AG04450 (cell line): ENCODE results near the gene TMEM218. TPM values are rescaled to one million over a fixed set of nuclear protein-coding genes. Genes with fewer than 3 reads are reported as not detected.

ENCODE experiments used
- CTCF ChIA-PET: fragments of 300-600, 350-600 bp; formaldehyde crosslinking; extraction: SDS; loops from one replicate; lab custom pipeline; 2022; ENCODE audit warnings: antibody characterized with exemption, inconsistent platforms; lab: Charles Lee
- POLR2A ChIA-PET: fragments of 350-600 bp; formaldehyde crosslinking; extraction: SDS; loops from one replicate; lab custom pipeline; 2021; ENCODE audit warnings: antibody characterized with exemption, inconsistent platforms; lab: Yijun Ruan, JAX
- DNase-seq: peaks from one replicate; pipeline ENCODE4 v3.0.0-alpha.2; 2011; ENCODE audit warnings: low read depth, low spot score
- H3K27ac ChIP-seq: one replicate; pipeline ENCODE4 v1.5.1; 2012; ENCODE audit warnings: low read depth, low read length, control low read depth
- H3K27me3 ChIP-seq: one replicate; pipeline ENCODE4 v1.6.0; 2012; ENCODE audit warnings: low read length; ENCODE audit not compliant: control insufficient read depth, insufficient read depth
- H3K4me3 ChIP-seq: 2 replicates; pipeline ENCODE4 v1.5.1; 2011; ENCODE audit warnings: mild to moderate bottlenecking, low read depth, low read length, control low read depth
- H3K9me3 ChIP-seq: 2 replicates; pipeline ENCODE4 v1.5.1; 2012; ENCODE audit warnings: low read length; ENCODE audit not compliant: control insufficient read depth, insufficient read depth
- polyA plus RNA-seq: library from polyadenylated mRNA; depleted of rRNA; stranded (reverse); fragments of >200 nt; gene quantifications from 2 replicates; pipeline ENCODE4 v1.2.3, GENCODE V29; 2011
- TF ChIP-seq, protein P1 (sequence below): IDR thresholded peaks from 2 replicates; pipeline ENCODE4 v1.5.1; 2011; ENCODE audit warnings: low read depth, low read length, control low read depth, inconsistent platforms

TMEM218 gene
- polyA plus RNA-seq, 1 experiment: 29.9 TPM

DNA sequence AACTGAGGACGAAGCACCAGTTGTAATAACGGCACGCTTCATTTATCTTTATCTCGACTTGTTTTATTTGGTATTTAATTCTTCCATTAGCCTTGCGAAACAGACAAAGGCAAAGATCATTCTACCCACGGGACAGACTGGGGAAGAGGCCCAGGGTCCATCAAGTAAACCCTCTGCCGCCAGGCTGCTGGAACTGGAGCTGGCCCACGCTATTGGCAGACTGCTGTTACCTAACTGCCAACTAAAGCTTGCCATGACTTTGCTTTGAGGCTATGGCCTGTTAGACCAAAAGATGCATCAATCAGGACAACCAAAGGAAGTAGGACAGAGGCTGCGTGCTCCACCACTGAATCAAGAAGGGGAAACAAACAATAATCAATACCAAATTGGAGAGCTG lies 780 bp upstream of the TMEM218 start:
- Histone ChIP-seq H3K27ac (no peak overlapping the region), H3K4me3 (peak overlapping the region; percentile 51), H3K9me3 (no peaks in the 10 kb centered on the region; the same call in 1 of the 2 replicates), H3K27me3 (no peaks in the 10 kb centered on the region)
- DNase-seq: no peak
- TF ChIP-seq, protein P1, sequence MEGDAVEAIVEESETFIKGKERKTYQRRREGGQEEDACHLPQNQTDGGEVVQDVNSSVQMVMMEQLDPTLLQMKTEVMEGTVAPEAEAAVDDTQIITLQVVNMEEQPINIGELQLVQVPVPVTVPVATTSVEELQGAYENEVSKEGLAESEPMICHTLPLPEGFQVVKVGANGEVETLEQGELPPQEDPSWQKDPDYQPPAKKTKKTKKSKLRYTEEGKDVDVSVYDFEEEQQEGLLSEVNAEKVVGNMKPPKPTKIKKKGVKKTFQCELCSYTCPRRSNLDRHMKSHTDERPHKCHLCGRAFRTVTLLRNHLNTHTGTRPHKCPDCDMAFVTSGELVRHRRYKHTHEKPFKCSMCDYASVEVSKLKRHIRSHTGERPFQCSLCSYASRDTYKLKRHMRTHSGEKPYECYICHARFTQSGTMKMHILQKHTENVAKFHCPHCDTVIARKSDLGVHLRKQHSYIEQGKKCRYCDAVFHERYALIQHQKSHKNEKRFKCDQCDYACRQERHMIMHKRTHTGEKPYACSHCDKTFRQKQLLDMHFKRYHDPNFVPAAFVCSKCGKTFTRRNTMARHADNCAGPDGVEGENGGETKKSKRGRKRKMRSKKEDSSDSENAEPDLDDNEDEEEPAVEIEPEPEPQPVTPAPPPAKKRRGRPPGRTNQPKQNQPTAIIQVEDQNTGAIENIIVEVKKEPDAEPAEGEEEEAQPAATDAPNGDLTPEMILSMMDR: no peak
- CTCF ChIA-PET: interaction anchor here (0.5 to 2.4 kb wide), 9 partner anchors 12 to 337 kb away, joined by 3 to 17 read pairs (median 3); no protein-coding TSS in a partner anchor
- POLR2A ChIA-PET: interaction anchor here (0.8 to 1.3 kb wide), 4 partner anchors 16 to 285 kb away, joined by 3 to 4 read pairs (median 3); no protein-coding TSS in a partner anchor

DNA sequence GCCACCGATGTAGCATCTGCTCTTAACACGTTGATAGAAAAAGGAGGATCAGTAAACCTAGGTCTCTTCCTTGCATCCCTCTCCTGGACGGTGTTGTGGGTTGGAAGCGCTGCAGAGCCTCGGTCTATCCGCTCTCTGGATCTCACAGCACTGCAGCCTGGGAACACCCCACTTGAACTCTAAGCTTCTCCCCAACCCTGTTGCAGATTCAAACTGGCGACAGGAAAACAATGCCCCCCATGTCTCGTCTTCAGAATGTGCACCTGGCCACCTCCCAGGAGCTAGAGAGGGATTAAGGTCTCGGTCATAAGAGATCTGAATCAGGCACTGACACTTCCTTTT lies 454 bp downstream of the TMEM218 start:
- peak overlapping the region; percentile 93 for H3K4me3 ChIP-seq
- CTCF ChIA-PET: interaction anchor here (0.8 to 2.4 kb wide), 12 partner anchors 13 to 319 kb away, joined by 3 to 17 read pairs (median 4); no protein-coding TSS in a partner anchor
- no peaks in the 10 kb centered on the region; the same call in 1 of the 2 replicates for H3K9me3 ChIP-seq
- no peaks in the 10 kb centered on the region for H3K27me3 ChIP-seq
- no peak for DNase-seq
- no peak overlapping the region for H3K27ac ChIP-seq
- POLR2A ChIA-PET: interaction anchor here (0.6 to 1.0 kb wide), 3 partner anchors 20 to 157 kb away, joined by 3 read pairs; partner anchors contain the start of gene CCDC15
- TF ChIP-seq, protein P1: no peak

DNA sequence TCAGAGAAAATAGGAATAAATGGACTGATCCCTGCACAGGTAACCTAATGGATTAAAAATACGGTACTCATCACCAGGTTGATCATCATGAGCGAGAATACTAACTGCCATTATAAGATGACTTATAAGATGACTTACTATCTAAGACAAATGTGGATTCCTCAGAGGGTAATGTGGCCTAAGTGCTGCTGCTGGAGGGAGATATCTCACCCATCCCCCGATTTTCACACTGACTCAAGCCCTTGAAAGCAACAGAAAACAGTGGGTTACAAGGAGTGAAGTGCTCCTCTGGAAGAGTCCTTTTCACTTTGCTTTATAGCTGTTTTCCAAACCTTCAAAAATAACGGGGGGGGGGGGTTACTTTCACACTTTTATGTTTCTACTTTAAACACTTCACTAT lies 920 bp downstream of the TMEM218 start:
- TF ChIP-seq, protein P1: no peak
- ChIA-PET POLR2A (interaction anchor here (0.6 kb wide), 1 partner anchor 156 kb away, joined by 3 read pairs; the partner anchor contains the start of gene CCDC15), CTCF (interaction anchor here (0.9 to 2.4 kb wide), 7 partner anchors 19 to 319 kb away, joined by 3 to 19 read pairs (median 4); no protein-coding TSS in a partner anchor)
- no peak overlapping the region for H3K27ac ChIP-seq
- H3K27me3 ChIP-seq: no peaks in the 10 kb centered on the region
- H3K4me3 ChIP-seq: peak overlapping the region; percentile 93
- DNase-seq: no peak
- H3K9me3 ChIP-seq: no peaks in the 10 kb centered on the region; the same call in 1 of the 2 replicates

- no peaks in the 10 kb centered on the region for H3K27me3 ChIP-seq
Observed at GRCh38 chr11:125108469-125108868, 3.0 kb downstream of the TMEM218 start.

More at GRCh38 chr11:125108469-125108868, 3.0 kb downstream of the TMEM218 start:
- ChIA-PET POLR2A (interaction anchor here (0.6 kb wide), 1 partner anchor 20 kb away, joined by 3 read pairs; no protein-coding TSS in a partner anchor), CTCF (interaction anchor here (0.6 to 4.4 kb wide), 3 partner anchors 18 to 240 kb away, joined by 3 to 30 read pairs (median 4); no protein-coding TSS in a partner anchor)
- Histone ChIP-seq H3K4me3 (no peak overlapping the region), H3K27ac (no peak overlapping the region), H3K9me3 (no peaks in the 10 kb centered on the region; the same call in 1 of the 2 replicates)
- DNase-seq: no peak
- TF ChIP-seq, protein P1: no peak
